Heart right ventricle (tissue), 16 donors: ENCODE measurements around the gene MDM4. TPM values are rescaled to one million over a fixed set of nuclear protein-coding genes. Genes with fewer than 3 reads are reported as not detected.
A peak's percentile ranks its signal among the peaks of the same experiment; 100 is the strongest.

ENCODE experiments used
- ATAC-seq, 8 donors: fragments of 200-7000 bp; cut with Tn5 transposase; one replicate each; pipeline ENCODE4 v1.9.1; 2020; ENCODE audit warnings: mild to moderate bottlenecking in 8 of 8, moderate library complexity in 8 of 8, moderate number of reproducible peaks in 1 of 8
- DNase-seq, 2 donors: peaks; one replicate each; pipeline ENCODE4 v3.0.0-alpha.2; 2020
- H3K27ac ChIP-seq, 10 donors: fragments of 200-600 bp; sonication (generic) in 2 of 10; one replicate each; pipeline versions ENCODE4 v1.5.0 to v1.8.0; 2020 to 2022; ENCODE audit warnings: mild to moderate bottlenecking in 3 of 10
- H3K27me3 ChIP-seq, 7 donors: fragments of 200-600 bp; one replicate each; pipeline ENCODE4 v1.8.0; 2021 to 2022; ENCODE audit warnings: mild to moderate bottlenecking in 2 of 7
- H3K36me3 ChIP-seq, 9 donors: fragments of 200-600 bp; sonication (generic) in 1 of 9; one replicate each; pipeline versions ENCODE4 v1.5.0 to v1.8.0; 2020 to 2022; ENCODE audit warnings: mild to moderate bottlenecking in 2 of 9
- H3K4me1 ChIP-seq, 9 donors: fragments of 200-600 bp; sonication (generic) in 1 of 9; one replicate each; pipeline versions ENCODE4 v1.5.0 to v1.8.0; 2020 to 2022; ENCODE audit warnings: mild to moderate bottlenecking in 4 of 9
- H3K4me3 ChIP-seq, 10 donors: fragments of 200-600 bp; sonication (generic) in 2 of 10; one replicate each; pipeline versions ENCODE4 v1.5.0 to v1.8.0; 2020 to 2022; ENCODE audit warnings: mild to moderate bottlenecking in 7 of 10, moderate library complexity in 2 of 10
- H3K9me3 ChIP-seq, 11 donors: fragments of 200-600 bp in 10 of 11; sonication (generic) in 2 of 11; one replicate each; pipeline versions ENCODE4 v1.5.0 to v1.8.0; 2013 to 2022; ENCODE audit warnings: mild to moderate bottlenecking in 2 of 11, control low read depth in 1 of 11, moderate library complexity in 1 of 11
- CTCF ChIP-seq, 9 donors: fragments of 200-600 bp; sonication (generic) in 2 of 9; IDR thresholded peaks; one replicate each; pipeline versions ENCODE4 v1.5.0 to v1.8.0; 2021 to 2022; ENCODE audit warnings: antibody characterized with exemption in 9 of 9, mild to moderate bottlenecking in 5 of 9, moderate library complexity in 1 of 9
- WGBS, 2 donors: extraction: QIAGEN DNeasy Blood & Tissue Kit; methylation state at CpG; one replicate each; pipeline ENCODE4 v1.1.7; 2013; ENCODE audit warnings: inconsistent platforms in 1 of 2; 5-methylcytosine and 5-hydroxymethylcytosine counted together
- intact Hi-C, 10 donors: fragments of 100-400 bp; cut with DNase I; formaldehyde crosslinking; loops; one replicate each; pipeline versions ENCODE4 v1.11.1 to v1.14.2; 2022
- polyA plus RNA-seq, 2 donors: library from polyadenylated mRNA; stranded (reverse); fragments of 200-250 nt; gene quantifications; one replicate each; pipeline ENCODE4 v1.2.3, GENCODE V29; 2013
- total RNA-seq, 10 donors: library from RNA; stranded (reverse); fragmentation: NEBNext Ultra II Directional in 3 of 10; extraction: Animal tissue kit (Norgen Biotek cat#: 25700) in 3 of 10; gene quantifications; one replicate each; pipeline versions ENCODE4 v1.2.1 to v1.2.4, GENCODE V29; 2021 to 2023
- donor health status: Arrhythmogenic right ventricular cardiomyopathy.
- donor health status: ischemic (EF 13 %, LVEDD 7.1; RV severe dilation, severe dysfunction).
- donor health status: healthy with polysubstance abuse.
- donor health status: DM: no; HTN: yes; CAD: no.
- donor health status: DM: no; HTN: no; CAD: no.
- donor health status: ischemic (EF 25% LVEDD 6.9; RV normal size, moderate dysfunction).
- donor health status: ischemic (EF 25% LVEDD 5.7; RV mildly dilated, moderate dysfunction).
- donor health status: healthy.
- donor health status: DM: yes; HTN: yes; CAD: no.
- donor health status: Ischemic cardiomyopathy.
- donor health status: ischemic (EF 35%, LVEDD 5.7; RV mildly dilated, moderate dysfunction).
- donor health status: nonischemic (EF 11% LVEDD 7.7; RV severe dilation, severe dysfunction).
- donor health status: DM: yes; HTN: yes; CAD: no.
- donor health status: PGD.
- donor health status: ischemic (EF 29% LVEDD 5.4; RV normal size, mild dysfunction).
- donor health status: nonischemic (EF 23%, LVEDD 6.1; RV moderate dilation, normal function).

Gene MDM4
- total and polyA plus RNA-seq, 12 donors = 3.7 to 43.7 (median 38.7) TPM

GRCh38 chr1:204473400-204473965 is 42.7 kb upstream of the MDM4 start:
- DNase-seq (no peak), ATAC-seq (no peak)
- 75 to 83% methylated on average over 1 of the region's 1 CpG for WGBS, 2 donors
- intact Hi-C loops = no loop called here
- Histone ChIP-seq H3K9me3 (no peaks in the 10 kb centered on the region), H3K27ac (peak overlapping the region in 1 of 10 donors; percentile 34), H3K27me3 (no peaks in the 10 kb centered on the region), H3K4me1 (peaks cover 19 to 80% (median 55%) of the 10 kb centered on the region in 9 donors), H3K36me3 (peaks cover 0 to 11% (median 0%) of the 10 kb centered on the region in 9 donors), H3K4me3 (no peak overlapping the region)
- no peak for TF ChIP-seq CTCF (IDR thresholded peaks at IDR 0.05)

- peak in 1 of 8 donors; percentile 5 for ATAC-seq
- H3K36me3 ChIP-seq = peaks cover 0 to 15% (median 0%) of the 10 kb centered on the region in 9 donors
- no peak for TF ChIP-seq CTCF (IDR thresholded peaks at IDR 0.05)
- H3K27ac ChIP-seq = peak overlapping the region in 9 of 10 donors; percentile 7 to 81 (median 46)
- H3K27me3 ChIP-seq = no peaks in the 10 kb centered on the region
- WGBS, 2 donors = 57 to 64% methylated on average over 9 of the region's 9 CpGs
- no peak overlapping the region for H3K4me3 ChIP-seq
- intact Hi-C loops = no loop called here
- peaks cover 25 to 84% (median 62%) of the 10 kb centered on the region in 9 donors for H3K4me1 ChIP-seq
- no peaks in the 10 kb centered on the region for H3K9me3 ChIP-seq
- DNase-seq = no peak
These were observed 40.4 kb upstream of the MDM4 start for GRCh38 chr1:204475656-204476432.

DNA sequence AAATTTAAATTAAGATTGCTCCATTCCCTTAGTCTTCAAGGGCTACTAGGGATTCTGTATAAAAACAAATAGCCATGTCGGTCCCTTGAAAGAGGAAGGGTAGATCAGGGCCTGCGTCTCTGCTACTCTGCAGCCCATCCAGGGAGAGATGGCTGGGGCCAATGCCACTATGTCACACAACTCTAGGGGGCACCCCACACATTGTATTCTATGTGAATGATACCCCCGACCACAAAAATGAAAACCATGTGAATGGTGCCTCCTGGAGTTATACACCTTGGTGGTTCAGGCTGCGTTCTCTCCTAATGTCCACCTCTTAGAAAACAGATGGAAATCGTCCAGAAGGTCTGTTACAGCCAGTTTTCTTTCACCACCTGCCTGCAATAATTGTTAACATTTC is 39.6 kb upstream of the MDM4 start:
- Histone ChIP-seq H3K9me3 (no peaks in the 10 kb centered on the region), H3K4me1 (peaks cover 27 to 91% (median 70%) of the 10 kb centered on the region in 9 donors), H3K36me3 (peaks cover 0 to 15% (median 0%) of the 10 kb centered on the region in 9 donors), H3K4me3 (no peak overlapping the region), H3K27me3 (no peaks in the 10 kb centered on the region), H3K27ac (peak overlapping the region in 4 of 10 donors; percentile 46 to 81 (median 60))
- 82 to 86% methylated on average over 5 of the region's 5 CpGs for WGBS, 2 donors
- ATAC-seq (no peak), DNase-seq (no peak)
- intact Hi-C loops = no loop called here
- TF ChIP-seq CTCF (IDR thresholded peaks at IDR 0.05) = peak in 1 of 9 donors; percentile 7

DNA sequence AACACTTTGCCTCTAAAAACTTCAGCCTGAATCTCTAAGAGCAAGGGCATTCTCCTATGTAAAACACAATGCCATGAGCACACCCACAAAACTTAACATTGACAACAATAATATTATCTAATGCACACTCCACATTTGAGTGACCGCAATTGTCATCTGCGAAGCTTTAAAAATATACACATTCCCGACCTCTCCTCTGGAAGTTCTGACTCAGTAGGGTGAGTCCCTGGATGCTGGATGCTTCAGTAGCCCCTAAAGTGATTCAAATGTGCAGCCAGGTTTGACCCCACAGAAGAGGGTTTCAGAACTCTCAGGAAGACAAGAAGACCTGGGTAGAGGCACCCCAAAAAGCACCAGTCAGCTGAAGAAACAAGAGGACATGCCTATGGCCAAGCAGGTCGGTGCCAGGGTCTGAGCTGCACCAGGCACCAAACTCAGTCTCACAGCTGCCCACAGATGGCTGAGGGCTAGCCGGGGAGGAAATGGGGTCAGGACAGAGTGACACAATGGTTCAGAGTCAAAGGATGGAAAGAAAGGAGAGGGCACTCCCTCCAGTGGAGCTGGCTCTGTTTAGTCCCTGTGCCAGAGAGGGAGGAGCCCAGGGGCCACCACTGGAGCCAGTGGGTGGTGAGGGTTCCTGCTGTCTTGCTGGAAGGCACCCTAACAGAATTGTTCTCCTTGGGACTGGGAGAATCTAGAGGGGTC is 39.0 kb upstream of the MDM4 start:
- peaks cover 27 to 97% (median 76%) of the 10 kb centered on the region in 9 donors for H3K4me1 ChIP-seq
- H3K27me3 ChIP-seq = no peaks in the 10 kb centered on the region
- DNase-seq (no peak), ATAC-seq (peak in 7 of 8 donors; percentile 25 to 64 (median 30))
- peak in 1 of 9 donors; percentile 7 for TF ChIP-seq CTCF (IDR thresholded peaks at IDR 0.05)
- H3K9me3 ChIP-seq = no peaks in the 10 kb centered on the region
- 55 to 63% methylated on average over 5 of the region's 5 CpGs for WGBS, 2 donors
- peak overlapping the region in 5 of 10 donors; percentile 46 to 81 (median 51) for H3K27ac ChIP-seq
- intact Hi-C loops = no loop called here
- H3K36me3 ChIP-seq = peaks cover 0 to 15% (median 0%) of the 10 kb centered on the region in 9 donors
- H3K4me3 ChIP-seq = no peak overlapping the region
